ENCODE data around the gene CCND1.
A peak's percentile ranks its signal among the peaks of the same experiment; 100 is the strongest.

GRCh38 chr11:69683764-69684333 lies 42.9 kb downstream of the CCND1 start:
- peak; percentile 84 for TF ChIP-seq CTCF (conservative IDR thresholded peaks at IDR 0.05)
- TF ChIP-seq EZH2 (IDR thresholded peaks at IDR 0.05; ENCODE audit: low read depth), result no peak

Data from PC-9 (cell line).